GM18868 (cell line): ENCODE data around the gene PTPA.

Experiments
- ATAC-seq: cut with Tn5 transposase; IDR thresholded peaks from one replicate; pipeline ENCODE4 v1.9.1; 2021; ENCODE audit warnings: mild to moderate bottlenecking, moderate library complexity; ENCODE audit not compliant: unreplicated experiment

PTPA gene

GRCh38 chr9:129136446-129137035 is 25.3 kb downstream of the PTPA start:
- no peak for ATAC-seq

GRCh38 chr9:129137292-129138143 is 26.3 kb downstream of the PTPA start:
- no peak for ATAC-seq

- ATAC-seq, result no peak
Measured at GRCh38 chr9:129138144-129138462, 26.9 kb downstream of the PTPA start.

GRCh38 chr9:129138476-129139232 is 27.4 kb downstream of the PTPA start:
- ATAC-seq, result no peak

- ATAC-seq, result peak; percentile 30
Measured at GRCh38 chr9:129139233-129139992, 28.2 kb downstream of the PTPA start.

- peak; percentile 73 for ATAC-seq
Measured at GRCh38 chr9:129139993-129140396, 28.8 kb downstream of the PTPA start.

GRCh38 chr9:129140397-129141065 is 29.3 kb downstream of the PTPA start:
- ATAC-seq, result peak; percentile 18

- no peak for ATAC-seq
Measured at GRCh38 chr9:129141066-129142041, 30.1 kb downstream of the PTPA start.

GRCh38 chr9:129142138-129142935 is 31.1 kb downstream of the PTPA start:
- no peak for ATAC-seq

GRCh38 chr9:129143031-129143927 is 32.1 kb downstream of the PTPA start:
- no peak for ATAC-seq

- no peak for ATAC-seq
Measured at GRCh38 chr9:129145316-129145715, 34.1 kb downstream of the PTPA start.

GRCh38 chr9:129145841-129146292 is 34.7 kb downstream of the PTPA start:
- ATAC-seq, result no peak

GRCh38 chr9:129146441-129146941 is 35.3 kb downstream of the PTPA start:
- ATAC-seq, result no peak

- no peak for ATAC-seq
Measured at GRCh38 chr9:129148463-129149204, 37.4 kb downstream of the PTPA start.

GRCh38 chr9:129149442-129149841 is 38.2 kb downstream of the PTPA start:
- no peak for ATAC-seq

GRCh38 chr9:129150122-129150521 is 38.9 kb downstream of the PTPA start:
- no peak for ATAC-seq
